Naive thymus-derived CD8-positive, alpha-beta T cell (primary cell): Measurements from ENCODE around the gene ITPR3. TPM values are rescaled to one million over a fixed set of nuclear protein-coding genes. Genes with fewer than 3 reads are reported as not detected.

Experiments used
- ATAC-seq, 2 donors: fragments of 150-1000 bp; cut with Tn5 transposase in 1 of 2; sonication (Bioruptor Pico), chemical (Tn5 transposase) in 1 of 2; 1 replicate in 1 of 2; 2 replicates in 1 of 2; pipeline ENCODE4 v1.10.0; 2021; ENCODE audit warnings: mild to moderate bottlenecking in 2 of 2, moderate library complexity in 2 of 2
- POLR2A ChIA-PET: fragments of 350-600 bp; sonication (Branson Sonifier 250); formaldehyde crosslinking; loops from one replicate; lab custom pipeline; 2021; ENCODE audit warnings: antibody characterized with exemption; lab: Charles Lee
- DNase-seq, 10 donors: peaks; one replicate each; pipeline versions ENCODE4 v3.0.0 to v3.0.0-alpha.2; 2020 to 2022
- H3K27ac Mint-ChIP-seq, 10 donors: one replicate each; pipeline ENCODE4 v1.8.0; 2020 to 2022; ENCODE audit warnings: mild to moderate bottlenecking in 10 of 10, mixed read lengths in 10 of 10, moderate library complexity in 4 of 10, inconsistent platforms in 1 of 10
- H3K27me3 Mint-ChIP-seq, 5 donors: one replicate each; pipeline ENCODE4 v1.8.0; 2021 to 2022; ENCODE audit warnings: mixed read lengths in 5 of 5
- H3K36me3 Mint-ChIP-seq, 3 donors: one replicate each; pipeline ENCODE4 v1.8.0; 2020 to 2022; ENCODE audit warnings: mixed read lengths in 3 of 3, mild to moderate bottlenecking in 2 of 3, inconsistent platforms in 1 of 3
- H3K4me1 Mint-ChIP-seq, 4 donors: one replicate each; pipeline ENCODE4 v1.8.0; 2021 to 2022; ENCODE audit warnings: mixed read lengths in 4 of 4
- H3K4me3 Mint-ChIP-seq, 10 donors: one replicate each; pipeline ENCODE4 v1.8.0; 2020 to 2022; ENCODE audit warnings: mild to moderate bottlenecking in 10 of 10, mixed read lengths in 10 of 10, moderate library complexity in 6 of 10, inconsistent platforms in 1 of 10
- H3K9me3 Mint-ChIP-seq, 9 donors: one replicate each; pipeline ENCODE4 v1.8.0; 2020 to 2022; ENCODE audit warnings: mixed read lengths in 9 of 9, mild to moderate bottlenecking in 3 of 9, inconsistent platforms in 1 of 9, moderate library complexity in 1 of 9
- polyA plus RNA-seq, 3 donors: library from polyadenylated mRNA; unstranded; fragments of 300-500 nt; fragmentation: Illumina TruSeq; gene quantifications; one replicate each; pipeline ENCODE4 v1.2.3, GENCODE V29; 2021
- total RNA-seq, 8 experiments: library from RNA in 2 of 8; stranded (reverse) in 2 of 8; gene quantifications; one replicate each; pipeline ENCODE4 v1.2.3 and lab custom pipeline; 2021 to 2026

The ITPR3 gene
- total and polyA plus RNA-seq, 5 experiments from 2014 or later: 0.98 to 46.2 (median 4.9) TPM

DNA sequence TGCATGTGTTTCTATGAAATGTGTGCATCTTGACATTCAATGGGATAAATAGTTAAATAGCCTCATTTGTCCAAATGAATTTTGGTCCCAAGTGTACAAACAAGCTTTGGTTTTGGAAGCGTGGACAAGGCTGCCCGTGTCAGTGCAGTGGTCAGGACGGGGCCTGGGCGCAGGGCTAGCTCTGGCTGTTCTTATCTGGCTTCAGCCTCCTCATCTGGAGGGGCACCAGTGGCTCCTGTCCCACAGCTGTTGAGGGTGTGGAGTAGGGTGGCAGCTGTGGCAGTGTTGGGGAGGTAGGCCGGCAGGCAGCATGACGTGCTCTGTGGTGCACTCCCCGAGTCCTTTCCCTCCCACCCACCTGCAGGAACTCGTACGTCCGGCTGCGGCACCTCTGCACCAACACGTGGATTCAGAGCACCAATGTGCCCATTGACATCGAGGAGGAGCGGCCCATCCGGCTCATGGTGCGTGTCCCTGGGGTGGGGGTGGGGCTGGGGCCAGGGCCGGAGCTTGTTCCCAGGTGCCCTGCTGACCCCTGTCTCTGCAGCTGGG is 43.5 kb downstream of the ITPR3 start:
- no peak for ATAC-seq
- DNase-seq: no peak
- Mint-ChIP-seq H3K27ac (no peak overlapping the region), H3K27me3 (no peaks in the 10 kb centered on the region), H3K4me1 (peaks cover 0 to 9% (median 4%) of the 10 kb centered on the region in 4 donors), H3K9me3 (no peaks in the 10 kb centered on the region), H3K4me3 (no peak overlapping the region), H3K36me3 (peaks cover 0 to 74% (median 9%) of the 10 kb centered on the region in 3 donors)
- POLR2A ChIA-PET: no interaction called here

GRCh38 chr6:33665957-33666356 is 44.8 kb downstream of the ITPR3 start:
- peaks cover 0 to 9% (median 4%) of the 10 kb centered on the region in 4 donors for H3K4me1 Mint-ChIP-seq
- DNase-seq (no peak), ATAC-seq (no peak)
- H3K36me3 Mint-ChIP-seq: peaks cover 0 to 72% (median 10%) of the 10 kb centered on the region in 3 donors
- H3K9me3 Mint-ChIP-seq: no peaks in the 10 kb centered on the region
- no peaks in the 10 kb centered on the region for H3K27me3 Mint-ChIP-seq
- no peak overlapping the region for H3K4me3 Mint-ChIP-seq
- no peak overlapping the region for H3K27ac Mint-ChIP-seq
- POLR2A ChIA-PET: no interaction called here

DNA sequence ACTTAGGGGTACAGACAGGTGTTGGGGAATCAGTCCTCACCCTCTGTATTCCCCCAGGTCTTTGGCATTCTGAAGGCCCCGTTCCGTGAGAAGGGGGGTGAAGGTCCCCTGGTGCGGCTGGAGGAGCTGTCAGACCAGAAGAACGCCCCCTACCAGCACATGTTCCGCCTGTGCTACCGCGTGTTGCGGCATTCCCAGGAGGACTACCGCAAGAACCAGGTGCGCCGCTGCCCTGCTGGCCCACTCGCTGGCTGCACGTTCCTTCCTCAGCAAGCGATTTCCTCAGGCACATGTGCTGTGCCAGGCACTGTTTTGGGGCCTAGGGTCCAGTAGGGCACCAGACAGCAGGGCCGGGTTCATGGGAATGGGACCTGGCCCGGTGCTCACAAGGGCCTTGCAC is 46.0 kb downstream of the ITPR3 start:
- no peak for DNase-seq
- no peaks in the 10 kb centered on the region for H3K27me3 Mint-ChIP-seq
- no peaks in the 10 kb centered on the region for H3K9me3 Mint-ChIP-seq
- POLR2A ChIA-PET: no interaction called here
- H3K36me3 Mint-ChIP-seq: peaks cover 0 to 71% (median 10%) of the 10 kb centered on the region in 3 donors
- no peak overlapping the region for H3K27ac Mint-ChIP-seq
- no peak for ATAC-seq
- H3K4me1 Mint-ChIP-seq: peaks cover 0 to 9% (median 4%) of the 10 kb centered on the region in 4 donors
- H3K4me3 Mint-ChIP-seq: no peak overlapping the region

DNA sequence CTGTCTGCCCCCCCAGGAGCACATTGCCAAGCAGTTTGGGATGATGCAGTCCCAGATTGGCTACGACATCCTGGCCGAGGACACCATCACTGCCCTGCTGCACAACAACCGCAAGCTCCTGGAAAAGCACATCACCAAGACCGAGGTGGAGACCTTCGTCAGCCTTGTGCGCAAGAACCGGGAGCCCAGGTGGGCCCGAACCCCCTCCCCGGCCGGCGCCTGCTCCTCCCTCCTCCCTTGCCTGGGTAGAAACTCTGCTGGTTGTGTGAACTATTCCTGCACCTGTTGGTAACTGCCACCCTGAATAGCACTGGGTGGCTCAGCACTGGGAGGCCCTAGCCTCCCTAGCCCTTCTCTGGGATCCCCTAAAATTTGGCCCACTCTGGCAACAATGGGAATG is 46.7 kb downstream of the ITPR3 start:
- no peaks in the 10 kb centered on the region for H3K9me3 Mint-ChIP-seq
- peaks cover 0 to 77% (median 10%) of the 10 kb centered on the region in 3 donors for H3K36me3 Mint-ChIP-seq
- DNase-seq (no peak), ATAC-seq (no peak)
- POLR2A ChIA-PET: no interaction called here
- peaks cover 0 to 9% (median 4%) of the 10 kb centered on the region in 4 donors for H3K4me1 Mint-ChIP-seq
- no peak overlapping the region for H3K4me3 Mint-ChIP-seq
- H3K27me3 Mint-ChIP-seq: no peaks in the 10 kb centered on the region
- peak overlapping the region in 1 of 10 donors; percentile 31 for H3K27ac Mint-ChIP-seq

GRCh38 chr6:33668328-33668727 is 47.2 kb downstream of the ITPR3 start:
- POLR2A ChIA-PET: no interaction called here
- Mint-ChIP-seq H3K36me3 (peaks cover 0 to 79% (median 10%) of the 10 kb centered on the region in 3 donors), H3K4me3 (no peak overlapping the region), H3K27me3 (no peaks in the 10 kb centered on the region), H3K9me3 (no peaks in the 10 kb centered on the region), H3K27ac (peak overlapping the region in 1 of 10 donors; percentile 66), H3K4me1 (peaks cover 0 to 9% (median 4%) of the 10 kb centered on the region in 4 donors)
- no peak for ATAC-seq
- DNase-seq: no peak

DNA sequence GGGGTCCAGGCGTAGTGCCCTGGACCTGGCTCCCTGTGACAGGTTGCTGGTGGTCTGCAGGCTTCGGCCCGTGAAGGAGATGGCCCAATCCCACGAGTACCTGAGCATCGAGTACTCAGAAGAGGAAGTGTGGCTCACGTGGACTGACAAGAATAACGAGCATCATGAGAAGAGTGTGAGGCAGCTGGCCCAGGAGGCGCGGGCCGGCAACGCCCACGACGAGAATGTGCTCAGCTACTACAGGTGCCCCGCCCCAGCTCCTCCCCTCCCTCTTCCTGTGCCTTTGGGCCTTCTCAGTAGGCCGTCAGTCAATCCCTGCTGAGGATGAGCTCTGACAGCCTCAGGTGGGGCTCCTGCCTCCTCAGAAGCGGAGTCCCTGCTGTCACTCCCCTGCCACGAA is 47.8 kb downstream of the ITPR3 start:
- DNase-seq (peak in 2 of 10 donors; percentile 20 to 22), ATAC-seq (peak in 1 of 2 donors; percentile 62)
- Mint-ChIP-seq H3K9me3 (no peaks in the 10 kb centered on the region), H3K27me3 (no peaks in the 10 kb centered on the region), H3K36me3 (peaks cover 0 to 78% (median 12%) of the 10 kb centered on the region in 3 donors), H3K4me3 (no peak overlapping the region), H3K27ac (peak overlapping the region in 6 of 10 donors; percentile 13 to 77 (median 59)), H3K4me1 (peaks cover 0 to 8% (median 3%) of the 10 kb centered on the region in 4 donors)
- POLR2A ChIA-PET: interaction anchor here (1.1 kb wide), 1 partner anchor 26 kb away, joined by 4 read pairs; no protein-coding TSS in a partner anchor

DNA sequence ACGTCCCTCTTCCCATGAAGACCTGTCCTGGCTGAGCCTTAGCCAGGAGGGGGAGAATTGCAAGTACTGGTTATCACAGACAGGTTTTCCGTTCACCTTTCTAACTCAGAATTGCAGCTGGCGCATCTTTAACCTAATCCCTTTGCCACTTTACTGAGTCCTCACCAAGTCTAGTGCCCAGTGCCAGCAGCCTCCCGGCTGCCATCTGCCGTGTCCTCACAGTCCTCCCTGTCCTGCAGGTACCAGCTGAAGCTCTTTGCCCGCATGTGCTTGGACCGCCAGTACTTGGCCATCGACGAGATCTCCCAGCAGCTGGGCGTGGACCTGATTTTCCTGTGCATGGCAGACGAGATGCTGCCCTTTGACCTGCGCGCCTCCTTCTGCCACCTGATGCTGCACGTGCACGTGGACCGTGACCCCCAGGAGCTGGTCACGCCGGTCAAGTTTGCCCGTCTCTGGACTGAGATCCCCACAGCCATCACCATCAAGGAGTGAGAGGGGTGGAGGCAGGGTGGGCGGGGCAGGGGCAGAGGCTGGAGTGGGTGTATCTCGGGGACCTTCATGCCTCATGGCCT is 49.1 kb downstream of the ITPR3 start:
- H3K9me3 Mint-ChIP-seq: no peaks in the 10 kb centered on the region
- H3K27me3 Mint-ChIP-seq: no peaks in the 10 kb centered on the region
- POLR2A ChIA-PET: interaction anchor here (1.1 kb wide), 1 partner anchor 24 kb away, joined by 4 read pairs; no protein-coding TSS in a partner anchor
- no peak overlapping the region for H3K4me3 Mint-ChIP-seq
- peaks cover 0 to 9% (median 3%) of the 10 kb centered on the region in 4 donors for H3K4me1 Mint-ChIP-seq
- DNase-seq: no peak
- H3K27ac Mint-ChIP-seq: peak overlapping the region in 1 of 10 donors; percentile 37
- no peak for ATAC-seq
- peaks cover 0 to 79% (median 16%) of the 10 kb centered on the region in 3 donors for H3K36me3 Mint-ChIP-seq

- DNase-seq (no peak), ATAC-seq (no peak)
- Mint-ChIP-seq H3K36me3 (peaks cover 0 to 77% (median 18%) of the 10 kb centered on the region in 3 donors), H3K4me3 (no peak overlapping the region), H3K4me1 (peaks cover 0 to 9% (median 3%) of the 10 kb centered on the region in 4 donors), H3K9me3 (no peaks in the 10 kb centered on the region), H3K27me3 (no peaks in the 10 kb centered on the region), H3K27ac (peak overlapping the region in 1 of 10 donors; percentile 22)
- POLR2A ChIA-PET: no interaction called here
Observed at GRCh38 chr6:33670971-33671743, 50.0 kb downstream of the ITPR3 start.

- ATAC-seq: no peak
- Mint-ChIP-seq H3K9me3 (no peaks in the 10 kb centered on the region), H3K27ac (peak overlapping the region in 2 of 10 donors; percentile 15 to 71), H3K4me3 (no peak overlapping the region), H3K36me3 (peaks cover 0 to 74% (median 16%) of the 10 kb centered on the region in 3 donors), H3K4me1 (peaks cover 0 to 9% (median 3%) of the 10 kb centered on the region in 4 donors), H3K27me3 (no peaks in the 10 kb centered on the region)
- POLR2A ChIA-PET: no interaction called here
- no peak for DNase-seq
Observed at GRCh38 chr6:33671744-33672072, 50.6 kb downstream of the ITPR3 start.

GRCh38 chr6:33672808-33673207 is 51.7 kb downstream of the ITPR3 start:
- Mint-ChIP-seq H3K9me3 (no peaks in the 10 kb centered on the region), H3K27ac (no peak overlapping the region), H3K36me3 (peaks cover 0 to 77% (median 17%) of the 10 kb centered on the region in 3 donors), H3K27me3 (no peaks in the 10 kb centered on the region), H3K4me1 (peaks cover 0 to 9% (median 4%) of the 10 kb centered on the region in 4 donors), H3K4me3 (no peak overlapping the region)
- POLR2A ChIA-PET: no interaction called here
- DNase-seq (no peak), ATAC-seq (no peak)

DNA sequence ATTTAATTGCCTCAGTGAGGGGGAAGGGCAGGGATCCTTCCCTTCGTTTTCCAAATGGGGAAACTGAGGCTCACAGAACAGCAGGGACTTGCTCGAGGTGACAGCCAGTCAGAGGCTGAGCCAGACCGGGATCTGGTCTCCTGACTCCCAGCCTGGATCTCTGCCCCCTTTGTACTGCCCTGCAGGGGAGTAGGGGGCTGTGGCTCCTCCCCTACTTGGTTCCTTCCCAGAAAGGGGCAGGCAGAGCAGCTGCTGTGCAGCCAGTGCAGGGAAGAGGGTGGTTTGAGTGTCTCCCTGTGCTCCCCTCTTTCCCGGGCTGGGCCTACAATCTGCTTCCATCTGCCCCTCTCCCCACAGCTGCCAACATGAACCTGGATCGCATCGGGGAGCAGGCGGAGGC is 52.7 kb downstream of the ITPR3 start:
- DNase-seq (no peak), ATAC-seq (no peak)
- no peak overlapping the region for H3K4me3 Mint-ChIP-seq
- H3K36me3 Mint-ChIP-seq: peaks cover 0 to 74% (median 22%) of the 10 kb centered on the region in 3 donors
- H3K9me3 Mint-ChIP-seq: no peaks in the 10 kb centered on the region
- no peak overlapping the region for H3K27ac Mint-ChIP-seq
- POLR2A ChIA-PET: no interaction called here
- no peaks in the 10 kb centered on the region for H3K27me3 Mint-ChIP-seq
- peaks cover 0 to 5% (median 3%) of the 10 kb centered on the region in 4 donors for H3K4me1 Mint-ChIP-seq

DNA sequence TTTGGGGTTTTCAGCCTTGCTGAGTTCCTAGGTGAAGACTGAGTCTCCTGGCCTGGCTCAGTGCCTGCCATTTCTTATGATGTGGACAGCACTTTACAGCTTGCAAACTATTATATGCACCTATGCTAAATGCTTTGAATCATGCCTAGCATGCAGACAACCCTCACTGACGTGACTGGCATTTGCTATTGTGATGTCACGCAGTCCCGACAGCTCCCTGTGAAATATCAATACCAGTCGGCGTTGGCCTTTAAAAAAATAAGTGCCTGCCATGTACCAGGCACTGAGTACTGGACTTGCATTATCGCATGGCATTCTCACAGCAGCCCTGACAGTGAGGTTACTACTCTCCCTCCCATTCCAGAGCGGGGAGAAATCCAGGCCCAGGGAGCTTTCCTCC is 54.8 kb downstream of the ITPR3 start:
- H3K27ac Mint-ChIP-seq: peak overlapping the region in 1 of 10 donors; percentile 32
- peaks cover 0 to 76% (median 24%) of the 10 kb centered on the region in 3 donors for H3K36me3 Mint-ChIP-seq
- no peaks in the 10 kb centered on the region for H3K27me3 Mint-ChIP-seq

More for the DNA sequence above, 54.8 kb downstream of the ITPR3 start:
- Mint-ChIP-seq H3K9me3 (no peaks in the 10 kb centered on the region), H3K4me3 (no peak overlapping the region), H3K4me1 (peaks cover 0 to 2% (median 2%) of the 10 kb centered on the region in 4 donors)
- no peak for DNase-seq
- POLR2A ChIA-PET: no interaction called here
- no peak for ATAC-seq
